K562 (cell line): ENCODE results near the gene PEAR1. TPM values are rescaled to one million over a fixed set of nuclear protein-coding genes. Genes with fewer than 3 reads are reported as not detected.

ENCODE experiments used
- ATF3 ChIP-seq, 2 experiments: fragments of 450-650 bp in 1 of 2; sonication (generic) in 1 of 2; formaldehyde crosslinking in 1 of 2; IDR thresholded peaks in 1 of 2; conservative IDR thresholded peaks in 1 of 2; 2 replicates each; pipeline versions ENCODE4 v1.6.1 to v1.8.1; 2016 to 2023; ENCODE audit warnings: mild to moderate bottlenecking in 2 of 2, moderate library complexity in 2 of 2, inconsistent platforms in 1 of 2, missing genetic modification reagents in 1 of 2
- FOXA1 ChIP-seq: fragments of 450-650 bp; IDR thresholded peaks from 2 replicates; pipeline ENCODE4 v1.6.1; 2016; ENCODE audit warnings: mild to moderate bottlenecking, borderline replicate concordance
- FOXJ3 ChIP-seq: sonication (generic); formaldehyde crosslinking; IDR thresholded peaks from 2 replicates; pipeline ENCODE4 v1.4.0; 2020; ENCODE audit warnings: mild to moderate bottlenecking, missing genetic modification reagents
- IRF9 ChIP-seq: fragments of 450-650 bp; IDR thresholded peaks from 2 replicates; pipeline ENCODE4 v1.6.1; 2016; ENCODE audit warnings: missing biosample characterization, missing genetic modification characterization
- MEF2D ChIP-seq: conservative IDR thresholded peaks from 2 replicates; pipeline ENCODE4 v1.6.1; 2016; ENCODE audit warnings: low read depth, missing genetic modification characterization, missing compliant biosample characterization
- POLR2G ChIP-seq: fragments of 200-400 bp; formaldehyde crosslinking; IDR thresholded peaks from 2 replicates; pipeline ENCODE4 v1.6.1; 2017; ENCODE audit warnings: low read depth, mild to moderate bottlenecking, antibody characterized with exemption, low read length, moderate library complexity
- RBM22 ChIP-seq: fragments of 200-400 bp; formaldehyde crosslinking; IDR thresholded peaks from 2 replicates; pipeline ENCODE4 v1.6.1; 2018; ENCODE audit warnings: low read length, low read depth; ENCODE audit not compliant: poor library complexity, severe bottlenecking
- SMAD1 ChIP-seq: fragments of 150-350 bp; IDR thresholded peaks from 2 replicates; pipeline ENCODE4 v1.6.1; 2014; ENCODE audit warnings: low read length, low read depth; ENCODE audit not compliant: partially characterized antibody
- TEAD1 ChIP-seq, 2 experiments: fragments of 450-650 bp in 1 of 2; sonication (generic) in 1 of 2; formaldehyde crosslinking; IDR thresholded peaks; 2 replicates each; pipeline versions ENCODE4 v1.4.0 to v1.8.0; 2020 to 2022; ENCODE audit warnings: mild to moderate bottlenecking in 2 of 2, missing genetic modification reagents in 1 of 2
- WHSC1 ChIP-seq: IDR thresholded peaks from one replicate; pipeline ENCODE4 v1.6.1; 2012; ENCODE audit warnings: low read length, control low read depth, inconsistent platforms
- ZNF407 ChIP-seq: fragments of 450-650 bp; IDR thresholded peaks from 2 replicates; pipeline ENCODE4 v1.6.1; 2016; ENCODE audit warnings: low read depth
- ZNF445 ChIP-seq: fragments of 250-450 bp; sonication (Bioruptor Pico); IDR thresholded peaks from 2 replicates; pipeline ENCODE4 v1.4.0; 2020; ENCODE audit warnings: low read depth, mild to moderate bottlenecking, moderate library complexity
- ZNF766 ChIP-seq: fragments of 200-800 bp; sonication (Bioruptor generic); conservative IDR thresholded peaks from 2 replicates; pipeline ENCODE4 v1.6.1; 2016; ENCODE audit warnings: missing genetic modification characterization, missing compliant biosample characterization
- polyA plus RNA-seq, 8 experiments: library from polyadenylated mRNA; depleted of rRNA in 4 of 8; stranded (reverse) in 5 of 8; unstranded in 3 of 8; fragments of >200 nt; fragmentation: Nextera tagmentation in 2 of 8; fragmentation: Illumina TruSeq in 1 of 8; extraction: Ambion mirVana in 2 of 8; extraction: Trizol in 1 of 8; gene quantifications; 2 replicates each; pipeline versions ENCODE4 v1.2.1 to v1.2.3, GENCODE V29; 2011 to 2014; ENCODE audit warnings: inconsistent platforms in 1 of 8, missing spikeins in 1 of 8
- total RNA-seq, 7 experiments: library from RNA; depleted of rRNA in 6 of 7; stranded (reverse); fragments of >200 nt in 6 of 7; fragmentation: Illumina TruSeq in 2 of 7; extraction: Trizol in 2 of 7; gene quantifications; 2 replicates each; pipeline versions ENCODE4 v1.2.1 to v1.2.3, GENCODE V29; 2011 to 2021; ENCODE audit warnings: low replicate concordance in 1 of 7
- TF ChIP-seq, protein P1 (sequence below), 2 experiments: fragments of 150-350 bp in 1 of 2; IDR thresholded peaks; 2 replicates each; pipeline ENCODE4 v1.6.1; 2012 to 2016; ENCODE audit warnings: low read depth in 2 of 2, low read length in 2 of 2, mild to moderate bottlenecking in 1 of 2, moderate library complexity in 1 of 2

PEAR1 gene
- total and polyA plus RNA-seq, 9 of the 15 experiments (the other 6 are each of a cell fraction or from before 2014, with no cell fraction given): 0.87 to 13.9 (median 6.1) TPM

DNA sequence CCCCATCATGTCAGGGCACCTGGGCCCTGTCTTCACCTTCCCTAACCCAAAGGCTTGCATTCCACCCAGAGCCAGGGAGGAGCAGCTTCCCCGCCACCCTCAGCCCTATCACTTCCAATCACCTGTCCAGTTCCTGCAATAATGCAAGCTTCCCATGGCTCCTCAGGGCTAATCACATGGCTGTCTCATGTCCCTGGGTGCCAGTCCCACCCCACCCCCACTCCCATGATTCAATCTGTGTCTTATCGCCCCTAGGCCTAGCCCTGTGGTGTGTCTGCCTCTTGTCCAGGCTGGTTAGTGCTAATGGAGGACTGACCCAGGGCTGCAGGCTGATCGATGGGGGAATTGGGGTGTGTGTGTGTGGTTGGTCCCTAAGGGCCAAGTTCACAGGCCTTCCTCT, 11.0 kb upstream of the PEAR1 start (continued):
- TF ChIP-seq ZNF407 (no peak), POLR2G (no peak), RBM22 (no peak), WHSC1 (no peak), FOXJ3 (CRISPR knock-in tag) (no peak), TEAD1 (CRISPR knock-in tag; IDR thresholded peaks at IDR 0.05) (0 out of 4 replicates have a peak, but pooled peaks of 1 of the 2 experiments have one; percentile 45), ATF3 (IDR thresholded peaks at IDR 0.05) (no peak), ATF3 (CRISPR knock-in tag; conservative IDR thresholded peaks at IDR 0.05) (no peak), SMAD1 (no peak), ZNF766 (CRISPR knock-in tag) (0 out of 2 replicates have a peak, but pooled peaks have one; percentile 53), ZNF445 (no peak), FOXA1 (no peak), MEF2D (tag) (0 out of 2 replicates have a peak, but pooled peaks have one; percentile 52), IRF9 (tag) (no peak)
- TF ChIP-seq, protein P1, sequence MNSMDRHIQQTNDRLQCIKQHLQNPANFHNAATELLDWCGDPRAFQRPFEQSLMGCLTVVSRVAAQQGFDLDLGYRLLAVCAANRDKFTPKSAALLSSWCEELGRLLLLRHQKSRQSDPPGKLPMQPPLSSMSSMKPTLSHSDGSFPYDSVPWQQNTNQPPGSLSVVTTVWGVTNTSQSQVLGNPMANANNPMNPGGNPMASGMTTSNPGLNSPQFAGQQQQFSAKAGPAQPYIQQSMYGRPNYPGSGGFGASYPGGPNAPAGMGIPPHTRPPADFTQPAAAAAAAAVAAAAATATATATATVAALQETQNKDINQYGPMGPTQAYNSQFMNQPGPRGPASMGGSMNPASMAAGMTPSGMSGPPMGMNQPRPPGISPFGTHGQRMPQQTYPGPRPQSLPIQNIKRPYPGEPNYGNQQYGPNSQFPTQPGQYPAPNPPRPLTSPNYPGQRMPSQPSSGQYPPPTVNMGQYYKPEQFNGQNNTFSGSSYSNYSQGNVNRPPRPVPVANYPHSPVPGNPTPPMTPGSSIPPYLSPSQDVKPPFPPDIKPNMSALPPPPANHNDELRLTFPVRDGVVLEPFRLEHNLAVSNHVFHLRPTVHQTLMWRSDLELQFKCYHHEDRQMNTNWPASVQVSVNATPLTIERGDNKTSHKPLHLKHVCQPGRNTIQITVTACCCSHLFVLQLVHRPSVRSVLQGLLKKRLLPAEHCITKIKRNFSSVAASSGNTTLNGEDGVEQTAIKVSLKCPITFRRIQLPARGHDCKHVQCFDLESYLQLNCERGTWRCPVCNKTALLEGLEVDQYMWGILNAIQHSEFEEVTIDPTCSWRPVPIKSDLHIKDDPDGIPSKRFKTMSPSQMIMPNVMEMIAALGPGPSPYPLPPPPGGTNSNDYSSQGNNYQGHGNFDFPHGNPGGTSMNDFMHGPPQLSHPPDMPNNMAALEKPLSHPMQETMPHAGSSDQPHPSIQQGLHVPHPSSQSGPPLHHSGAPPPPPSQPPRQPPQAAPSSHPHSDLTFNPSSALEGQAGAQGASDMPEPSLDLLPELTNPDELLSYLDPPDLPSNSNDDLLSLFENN (IDR thresholded peaks at IDR 0.05; ENCODE audit: low read depth in 2 of 2, low read length in 2 of 2): no peak
